Activated CD8-positive, alpha-beta T cell treated with anti-CD3 and anti-CD28 coated beads for 36 hours (primary cell): ENCODE data around the gene SPACA9. TPM values are rescaled to one million over a fixed set of nuclear protein-coding genes. Genes with fewer than 3 reads are reported as not detected.

ENCODE experiments used
- ATAC-seq: fragments of 200-7000 bp; cut with Tn5 transposase; one replicate; pipeline ENCODE4 v1.10.0; 2021; ENCODE audit warnings: mild to moderate bottlenecking, moderate library complexity
- CTCF ChIA-PET: fragments of 350-600 bp; sonication (Branson Sonifier 250); formaldehyde crosslinking; loops from one replicate; lab custom pipeline; 2021; ENCODE audit warnings: antibody characterized with exemption; lab: Charles Lee
- POLR2A ChIA-PET: fragments of 350-600 bp; sonication (Branson Sonifier 250); formaldehyde crosslinking; loops from one replicate; lab custom pipeline; 2021; ENCODE audit warnings: antibody characterized with exemption; lab: Charles Lee
- DNase-seq: peaks from one replicate; pipeline ENCODE4 v3.0.0-alpha.2; 2020
- H3K27ac Mint-ChIP-seq: one replicate; pipeline ENCODE4 v1.8.0; 2021; ENCODE audit warnings: mild to moderate bottlenecking, mixed read lengths
- H3K27me3 Mint-ChIP-seq: one replicate; pipeline ENCODE4 v1.8.0; 2021; ENCODE audit warnings: mixed read lengths
- H3K36me3 Mint-ChIP-seq: one replicate; pipeline ENCODE4 v1.8.0; 2021; ENCODE audit warnings: low read depth, mixed read lengths
- H3K4me1 Mint-ChIP-seq: one replicate; pipeline ENCODE4 v1.8.0; 2021; ENCODE audit warnings: low read depth, mixed read lengths
- H3K4me3 Mint-ChIP-seq: one replicate; pipeline ENCODE4 v1.8.0; 2021; ENCODE audit warnings: mild to moderate bottlenecking, moderate library complexity, mixed read lengths
- H3K9me3 Mint-ChIP-seq: one replicate; pipeline ENCODE4 v1.8.0; 2021; ENCODE audit warnings: mixed read lengths
- CTCF ChIP-seq: fragments of 200-600 bp; IDR thresholded peaks from one replicate; pipeline ENCODE4 v1.8.0; 2022; ENCODE audit warnings: antibody characterized with exemption, mild to moderate bottlenecking
- intact Hi-C: fragments of 100-400 bp; cut with micrococcal nuclease; formaldehyde crosslinking; loops from one replicate; pipeline ENCODE4 v1.10.0; 2022
- total RNA-seq, 2 experiments: library from RNA; stranded (reverse); gene quantifications; one replicate each; pipeline ENCODE4 v1.2.3, GENCODE V29; 2021

Gene SPACA9
- total RNA-seq, 2 experiments from 2014 or later, result 1.9 to 3.2 TPM

GRCh38 chr9:132894346-132894745, 15.6 kb downstream of the SPACA9 start:
- intact Hi-C loops, result no loop called here
- H3K4me3 Mint-ChIP-seq, result no peak overlapping the region
- ChIA-PET CTCF (interaction anchor here (1.4 kb wide), 1 partner anchor 10 kb away, joined by 3 read pairs; no protein-coding TSS in a partner anchor), POLR2A (interaction anchor here (0.6 to 1.4 kb wide), 4 partner anchors 9 to 224 kb away, joined by 3 read pairs; partner anchors contain the start of genes DDX31 and GTF3C4)
- no peaks in the 10 kb centered on the region for H3K9me3 Mint-ChIP-seq
- H3K27ac Mint-ChIP-seq, result no peak overlapping the region
- TF ChIP-seq CTCF, result no peak
- ATAC-seq (no peak), DNase-seq (no peak)
- peaks cover 7% of the 10 kb centered on the region for H3K36me3 Mint-ChIP-seq
- no peaks in the 10 kb centered on the region for H3K27me3 Mint-ChIP-seq
- no peaks in the 10 kb centered on the region for H3K4me1 Mint-ChIP-seq

GRCh38 chr9:132894862-132895835, 16.5 kb downstream of the SPACA9 start:
- Mint-ChIP-seq H3K27ac (no peak overlapping the region), H3K36me3 (peaks cover 7% of the 10 kb centered on the region), H3K4me3 (no peak overlapping the region), H3K4me1 (no peaks in the 10 kb centered on the region), H3K27me3 (no peaks in the 10 kb centered on the region), H3K9me3 (no peaks in the 10 kb centered on the region)
- POLR2A ChIA-PET, result interaction anchor here (1.4 kb wide), 1 partner anchor 15 kb away, joined by 3 read pairs; no protein-coding TSS in a partner anchor
- CTCF ChIA-PET, result interaction anchor here (1.4 kb wide), 1 partner anchor 127 kb away, joined by 4 read pairs; no protein-coding TSS in a partner anchor
- intact Hi-C loops, result no loop called here
- DNase-seq, result no peak
- no peak for TF ChIP-seq CTCF
- no peak for ATAC-seq

GRCh38 chr9:132896264-132896663, 17.6 kb downstream of the SPACA9 start:
- DNase-seq, result no peak
- Mint-ChIP-seq H3K4me1 (peaks cover 3% of the 10 kb centered on the region), H3K9me3 (no peaks in the 10 kb centered on the region), H3K27ac (no peak overlapping the region), H3K36me3 (peaks cover 12% of the 10 kb centered on the region), H3K4me3 (no peak overlapping the region), H3K27me3 (no peaks in the 10 kb centered on the region)
- intact Hi-C loops, result no loop called here
- POLR2A ChIA-PET, result no interaction called here
- TF ChIP-seq CTCF, result no peak
- CTCF ChIA-PET, result interaction anchor here (1.4 kb wide), 2 partner anchors 47 to 125 kb away, joined by 3 to 4 read pairs; no protein-coding TSS in a partner anchor
- ATAC-seq, result no peak

GRCh38 chr9:132896906-132897305, 18.2 kb downstream of the SPACA9 start:
- Mint-ChIP-seq H3K27ac (no peak overlapping the region), H3K4me1 (peaks cover 9% of the 10 kb centered on the region), H3K9me3 (no peaks in the 10 kb centered on the region), H3K36me3 (peaks cover 12% of the 10 kb centered on the region), H3K4me3 (no peak overlapping the region), H3K27me3 (no peaks in the 10 kb centered on the region)
- ChIA-PET POLR2A (no interaction called here), CTCF (interaction anchor here (1.4 kb wide), 2 partner anchors 48 to 125 kb away, joined by 3 to 4 read pairs; no protein-coding TSS in a partner anchor)
- ATAC-seq (no peak), DNase-seq (no peak)
- TF ChIP-seq CTCF, result no peak
- intact Hi-C loops, result no loop called here

GRCh38 chr9:132898051-132898450, 19.4 kb downstream of the SPACA9 start:
- CTCF ChIA-PET, result no interaction called here
- peaks cover 16% of the 10 kb centered on the region for H3K36me3 Mint-ChIP-seq
- no peak overlapping the region for H3K4me3 Mint-ChIP-seq
- ATAC-seq, result no peak
- intact Hi-C loops, result no loop called here
- peaks cover 10% of the 10 kb centered on the region for H3K4me1 Mint-ChIP-seq
- DNase-seq, result no peak
- no peaks in the 10 kb centered on the region for H3K9me3 Mint-ChIP-seq
- no peaks in the 10 kb centered on the region for H3K27me3 Mint-ChIP-seq
- POLR2A ChIA-PET, result no interaction called here
- no peak overlapping the region for H3K27ac Mint-ChIP-seq
- TF ChIP-seq CTCF, result no peak
